Urinary bladder (tissue), 4 donors: ENCODE results near the gene TMEM200C. TPM values are rescaled to one million over a fixed set of nuclear protein-coding genes. Genes with fewer than 3 reads are reported as not detected.
A peak's percentile ranks its signal among the peaks of the same experiment; 100 is the strongest.

Experiments
- DNase-seq: peaks from one replicate; pipeline ENCODE4 v3.0.0-alpha.2; 2015; ENCODE audit errors: extremely low spot score
- H3K27ac ChIP-seq: one replicate; pipeline ENCODE4 v1.5.1; 2013; ENCODE audit warnings: low read depth, mild to moderate bottlenecking, moderate library complexity
- H3K36me3 ChIP-seq: one replicate; pipeline ENCODE4 v1.6.1; 2013; ENCODE audit warnings: mild to moderate bottlenecking, moderate library complexity; ENCODE audit not compliant: insufficient read depth
- H3K4me1 ChIP-seq: one replicate; pipeline ENCODE4 v1.6.1; 2013; ENCODE audit warnings: mild to moderate bottlenecking, moderate library complexity; ENCODE audit not compliant: insufficient read depth
- H3K4me3 ChIP-seq: one replicate; pipeline ENCODE4 v1.5.1; 2013; ENCODE audit warnings: low read depth, low read length
- WGBS: extraction: QIAGEN DNeasy Blood & Tissue Kit; methylation state at CpG from one replicate; pipeline ENCODE4 v1.1.7; 2013; 5-methylcytosine and 5-hydroxymethylcytosine counted together
- polyA plus RNA-seq: library from polyadenylated mRNA; stranded (reverse); fragments of 200-250 nt; gene quantifications from one replicate; pipeline ENCODE4 v1.2.3, GENCODE V29; 2013
- total RNA-seq: library from RNA; depleted of rRNA; stranded (reverse); fragments of >200 nt; gene quantifications from one replicate; pipeline ENCODE4 v1.2.3, GENCODE V29; 2014
- donor health status: healthy with polysubstance abuse.
- donor health status: healthy.

The TMEM200C gene
- total RNA-seq (2.2 TPM), polyA plus RNA-seq (1.3 TPM)

- WGBS, result under 1% methylated on average over 65 of the region's 83 CpGs
- Histone ChIP-seq H3K36me3 (no peaks in the 10 kb centered on the region), H3K27ac (peak within 1 kb of the TSS; percentile 74), H3K4me3 (peak within 1 kb of the TSS; percentile 69), H3K4me1 (no peaks in the 10 kb centered on the region)
- no peak for DNase-seq
Measured at GRCh38 chr18:5895299-5895875, at the start of gene TMEM200C. TSS of gene TMEM200C (minus strand) at chr18:5895522. CDS start at chr18:5892063, 3,459 bp downstream.

GRCh38 chr18:5944448-5944847 lies 49.1 kb upstream of the TMEM200C start:
- Histone ChIP-seq H3K4me1 (no peaks in the 10 kb centered on the region), H3K27ac (no peak overlapping the region), H3K4me3 (no peak overlapping the region), H3K36me3 (no peaks in the 10 kb centered on the region)
- no peak for DNase-seq
- WGBS, result 95% methylated on average over 3 of the region's 3 CpGs

- Histone ChIP-seq H3K4me1 (no peaks in the 10 kb centered on the region), H3K27ac (no peak overlapping the region), H3K4me3 (no peak overlapping the region), H3K36me3 (no peaks in the 10 kb centered on the region)
- WGBS, result 51% methylated on average over 5 of the region's 5 CpGs
- no peak for DNase-seq
Measured at GRCh38 chr18:5943514-5943913, 48.2 kb upstream of the TMEM200C start.

- no peak for DNase-seq
- Histone ChIP-seq H3K4me1 (no peaks in the 10 kb centered on the region), H3K4me3 (no peak overlapping the region), H3K36me3 (no peaks in the 10 kb centered on the region), H3K27ac (no peak overlapping the region)
- 63% methylated on average over 6 of the region's 6 CpGs for WGBS
Measured at GRCh38 chr18:5942591-5942990, 47.3 kb upstream of the TMEM200C start.

- 43% methylated on average over 3 of the region's 3 CpGs for WGBS
- no peak overlapping the region for H3K27ac ChIP-seq
- no peak for DNase-seq
- no peaks in the 10 kb centered on the region for H3K4me1 ChIP-seq
- H3K4me3 ChIP-seq, result no peak overlapping the region
- H3K36me3 ChIP-seq, result no peaks in the 10 kb centered on the region
Measured at GRCh38 chr18:5941890-5942289, 46.6 kb upstream of the TMEM200C start.

- no peak overlapping the region for H3K4me3 ChIP-seq
- WGBS, result 87% methylated on average over 7 of the region's 7 CpGs
- H3K4me1 ChIP-seq, result no peaks in the 10 kb centered on the region
- no peak for DNase-seq
- no peak overlapping the region for H3K27ac ChIP-seq
- H3K36me3 ChIP-seq, result no peaks in the 10 kb centered on the region
Measured at GRCh38 chr18:5939801-5940667, 44.7 kb upstream of the TMEM200C start.

- no peak overlapping the region for H3K4me3 ChIP-seq
- H3K36me3 ChIP-seq, result no peaks in the 10 kb centered on the region
- H3K27ac ChIP-seq, result no peak overlapping the region
- no peaks in the 10 kb centered on the region for H3K4me1 ChIP-seq
- 88% methylated on average over 3 of the region's 3 CpGs for WGBS
- no peak for DNase-seq
Measured at GRCh38 chr18:5937795-5938194, 42.5 kb upstream of the TMEM200C start.

- no peak overlapping the region for H3K27ac ChIP-seq
- DNase-seq, result no peak
- no peaks in the 10 kb centered on the region for H3K36me3 ChIP-seq
- 88% methylated on average over 7 of the region's 7 CpGs for WGBS
- no peaks in the 10 kb centered on the region for H3K4me1 ChIP-seq
- no peak overlapping the region for H3K4me3 ChIP-seq
Measured at GRCh38 chr18:5937121-5937520, 41.8 kb upstream of the TMEM200C start.

- no peak overlapping the region for H3K4me3 ChIP-seq
- no peaks in the 10 kb centered on the region for H3K36me3 ChIP-seq
- no peak overlapping the region for H3K27ac ChIP-seq
- 57% methylated on average over 2 of the region's 2 CpGs for WGBS
- no peak for DNase-seq
- H3K4me1 ChIP-seq, result no peaks in the 10 kb centered on the region
Measured at GRCh38 chr18:5930789-5931188, 35.5 kb upstream of the TMEM200C start.

- Histone ChIP-seq H3K27ac (no peak overlapping the region), H3K4me1 (no peaks in the 10 kb centered on the region), H3K4me3 (no peak overlapping the region), H3K36me3 (no peaks in the 10 kb centered on the region)
- WGBS, result 76% methylated on average over 3 of the region's 3 CpGs
- DNase-seq, result no peak
Measured at GRCh38 chr18:5918205-5918858, 23.0 kb upstream of the TMEM200C start.

GRCh38 chr18:5914951-5915350 lies 19.6 kb upstream of the TMEM200C start:
- Histone ChIP-seq H3K36me3 (no peaks in the 10 kb centered on the region), H3K4me1 (no peaks in the 10 kb centered on the region), H3K4me3 (no peak overlapping the region), H3K27ac (no peak overlapping the region)
- WGBS, result 74% methylated on average over 5 of the region's 5 CpGs
- DNase-seq, result no peak

GRCh38 chr18:5914016-5914415 lies 18.7 kb upstream of the TMEM200C start:
- H3K4me1 ChIP-seq, result no peaks in the 10 kb centered on the region
- no peaks in the 10 kb centered on the region for H3K36me3 ChIP-seq
- H3K4me3 ChIP-seq, result no peak overlapping the region
- H3K27ac ChIP-seq, result no peak overlapping the region
- 34% methylated on average over 1 of the region's 1 CpG for WGBS
- no peak for DNase-seq

GRCh38 chr18:5912566-5912965 lies 17.2 kb upstream of the TMEM200C start:
- Histone ChIP-seq H3K36me3 (no peaks in the 10 kb centered on the region), H3K4me1 (no peaks in the 10 kb centered on the region), H3K4me3 (no peak overlapping the region), H3K27ac (no peak overlapping the region)
- no peak for DNase-seq
- 77% methylated on average over 7 of the region's 7 CpGs for WGBS

- Histone ChIP-seq H3K27ac (no peak overlapping the region), H3K36me3 (no peaks in the 10 kb centered on the region), H3K4me1 (no peaks in the 10 kb centered on the region), H3K4me3 (no peak overlapping the region)
- no peak for DNase-seq
- 84% methylated on average over 2 of the region's 2 CpGs for WGBS
Measured at GRCh38 chr18:5909125-5909524, 13.8 kb upstream of the TMEM200C start.
